Measurements from ENCODE around the gene PACSIN2. TPM values are rescaled to one million over a fixed set of nuclear protein-coding genes. Genes with fewer than 3 reads are reported as not detected.

The PACSIN2 gene
- polyA plus RNA-seq, 12 donors: 22.7 to 44.7 (median 29.0) TPM; not detected in 1

DNA sequence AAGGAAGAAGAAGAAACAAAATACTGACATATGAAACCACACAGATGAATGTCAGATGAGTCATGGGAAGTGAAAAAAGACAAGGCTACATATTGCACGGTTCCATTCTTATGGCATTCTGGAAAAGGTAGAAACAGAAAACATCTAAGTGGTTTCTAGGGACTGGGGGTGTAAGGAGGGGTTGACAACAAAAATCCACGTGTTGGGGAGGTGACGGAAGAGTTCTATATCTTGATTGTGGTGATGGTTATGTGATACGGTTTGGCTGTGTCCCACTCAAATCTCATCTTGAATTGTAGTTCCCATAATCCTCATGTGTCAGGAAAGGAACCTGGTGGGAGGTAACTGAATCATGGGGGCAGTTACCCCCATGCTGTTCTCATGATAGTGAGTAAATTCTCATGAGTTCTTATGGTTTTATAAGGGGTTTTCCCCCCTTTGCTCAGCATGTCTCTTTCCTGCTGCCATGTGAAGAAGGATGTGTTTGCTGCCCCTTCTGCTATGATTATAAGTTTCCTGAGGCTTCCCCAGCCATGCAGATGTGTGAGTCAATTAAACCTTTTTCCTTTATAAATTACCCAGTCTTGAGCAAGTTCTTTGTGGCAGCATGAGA, 151.5 kb downstream of the PACSIN2 start:
- no peak for DNase-seq

DNA sequence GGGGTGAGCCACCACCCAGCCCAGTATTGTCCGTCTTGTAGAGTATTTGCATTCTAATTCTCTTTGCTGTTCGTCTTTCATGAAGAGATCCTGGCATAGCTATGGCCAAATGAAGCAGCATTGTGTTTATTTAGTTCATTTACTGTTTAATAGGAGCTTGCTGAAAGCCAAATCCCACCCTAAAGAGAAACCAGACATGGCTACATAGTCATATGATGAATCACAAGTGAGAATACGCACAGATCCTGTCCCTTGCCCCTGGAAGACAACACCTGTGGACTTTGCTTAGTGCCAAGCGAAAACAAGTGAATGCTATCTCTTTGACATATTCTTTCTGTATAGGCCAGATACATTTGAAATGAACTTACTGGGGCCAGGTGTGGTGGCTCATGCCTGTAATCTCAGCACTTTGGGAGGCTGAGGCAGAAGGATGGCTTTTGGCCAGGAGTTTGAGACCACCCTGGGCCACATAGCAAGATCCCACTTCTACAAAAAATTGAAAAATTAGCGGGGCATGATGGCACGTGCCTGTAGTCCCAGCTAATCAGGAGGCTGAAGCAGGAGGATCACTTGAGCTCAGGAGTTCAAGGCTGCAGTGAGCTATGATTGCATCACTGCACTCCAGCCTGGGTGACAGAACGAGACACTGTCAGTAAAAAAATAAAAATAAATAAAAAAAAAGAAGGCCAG, 152.8 kb downstream of the PACSIN2 start:
- DNase-seq: no peak

GRCh38 chr22:42860968-42861367, 154.0 kb downstream of the PACSIN2 start:
- peak; percentile 11 for DNase-seq

GRCh38 chr22:42857845-42858481, 157.0 kb downstream of the PACSIN2 start:
- DNase-seq: peak; percentile 20

DNA sequence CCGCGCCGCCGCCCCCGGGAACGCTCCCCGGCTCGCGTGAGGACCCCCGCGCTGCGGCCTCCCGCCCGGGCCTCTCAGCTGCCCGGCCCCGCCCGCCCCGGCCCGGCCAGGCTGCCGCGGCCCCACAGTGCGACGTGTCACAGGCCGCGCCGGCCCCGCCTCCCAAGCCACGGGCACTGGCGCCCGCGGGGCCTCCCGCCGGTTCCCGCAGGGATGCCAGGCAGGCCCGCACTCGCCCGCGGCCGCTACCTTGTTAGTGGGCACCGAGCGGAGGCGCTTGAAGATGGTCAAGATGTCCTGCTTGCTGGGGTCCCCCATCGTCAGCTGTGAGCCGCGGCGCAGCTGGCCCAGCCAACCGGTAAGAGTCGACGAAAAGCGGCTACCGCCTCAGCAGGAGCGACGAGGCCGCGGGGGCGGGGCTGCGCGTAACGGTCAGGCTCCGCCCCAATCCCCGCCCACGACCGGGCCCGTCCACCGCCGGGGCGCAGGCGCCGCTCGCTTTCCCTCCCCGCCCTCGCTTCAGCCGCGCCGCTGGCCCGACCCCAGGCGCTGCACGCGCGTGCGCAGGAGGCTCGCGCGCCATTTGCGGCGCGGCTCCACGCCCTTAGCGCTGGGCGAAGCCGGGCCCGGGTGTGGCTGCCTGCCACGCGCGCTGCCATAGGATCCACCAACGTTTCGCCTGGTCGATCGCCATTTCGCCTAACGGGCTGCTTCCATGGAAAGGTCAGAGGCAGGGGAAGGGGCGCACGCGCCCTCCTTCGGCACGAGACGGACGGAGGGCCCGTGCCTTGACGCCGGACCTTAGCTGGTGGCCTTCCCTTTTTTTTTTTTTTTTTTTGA, 157.9 kb downstream of the PACSIN2 start, which contains the start of gene ARFGAP3:
Gene ARFGAP3 (minus strand): TSS at position 409 of the 840 bp plus-strand sequence. CDS start 91 bp downstream, at position 318.
- peak; percentile 95 for DNase-seq

GRCh38 chr22:42856179-42856864, 158.6 kb downstream of the PACSIN2 start:
- peak; percentile 52 for DNase-seq

GRCh38 chr22:42855721-42856120, 159.2 kb downstream of the PACSIN2 start:
- DNase-seq: peak; percentile 15

- no peak for DNase-seq
Observed at GRCh38 chr22:42855211-42855610, 159.7 kb downstream of the PACSIN2 start.

DNA sequence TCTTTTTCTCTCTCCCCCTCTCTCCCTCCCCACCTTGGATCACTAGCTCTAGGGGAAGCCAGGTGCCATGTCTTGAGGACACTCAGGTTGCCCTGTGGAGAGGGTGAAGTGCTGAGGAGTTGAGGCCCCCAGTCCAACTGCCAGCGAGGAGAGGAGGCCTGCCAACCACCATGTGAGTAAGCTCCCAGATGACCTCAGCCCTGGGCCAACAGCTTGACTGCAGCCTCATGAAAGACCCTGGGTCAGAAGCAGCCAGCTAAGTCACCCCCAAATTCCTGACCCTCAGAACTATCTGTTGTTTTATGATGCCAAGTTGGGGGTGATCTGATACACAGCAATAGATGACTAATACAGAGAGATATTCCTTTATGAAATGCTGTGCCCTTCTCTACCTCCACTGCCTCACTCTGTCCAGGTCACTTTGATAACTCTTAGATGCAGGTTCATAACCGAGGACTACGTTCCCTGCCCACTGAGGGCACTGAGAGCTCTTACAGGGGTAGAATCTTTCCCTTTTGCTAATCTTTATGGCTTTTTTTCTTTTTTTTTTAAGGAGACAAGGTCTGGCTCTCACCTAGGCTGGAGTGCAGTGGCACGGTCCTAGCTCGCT, 165.9 kb downstream of the PACSIN2 start:
- DNase-seq: no peak

DNA sequence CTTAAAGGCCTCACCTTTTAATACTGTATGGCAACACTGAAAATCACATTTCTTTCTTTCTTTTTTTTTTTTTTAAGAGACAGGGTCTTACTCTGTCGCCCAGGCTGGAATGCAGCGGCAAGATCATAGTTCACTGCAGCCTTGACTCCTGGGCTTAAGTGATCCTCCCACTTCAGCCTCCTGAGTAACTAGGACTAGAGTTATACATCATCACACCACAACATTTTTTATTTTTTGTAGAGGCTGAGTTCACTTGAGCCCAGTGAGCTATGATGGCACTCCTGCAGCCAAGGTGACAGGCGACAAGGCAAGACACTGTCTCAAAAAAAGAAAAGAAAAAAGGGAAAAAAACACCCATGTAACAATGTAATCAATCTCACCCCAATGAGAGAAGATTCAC, 167.8 kb downstream of the PACSIN2 start:
- no peak for DNase-seq

DNA sequence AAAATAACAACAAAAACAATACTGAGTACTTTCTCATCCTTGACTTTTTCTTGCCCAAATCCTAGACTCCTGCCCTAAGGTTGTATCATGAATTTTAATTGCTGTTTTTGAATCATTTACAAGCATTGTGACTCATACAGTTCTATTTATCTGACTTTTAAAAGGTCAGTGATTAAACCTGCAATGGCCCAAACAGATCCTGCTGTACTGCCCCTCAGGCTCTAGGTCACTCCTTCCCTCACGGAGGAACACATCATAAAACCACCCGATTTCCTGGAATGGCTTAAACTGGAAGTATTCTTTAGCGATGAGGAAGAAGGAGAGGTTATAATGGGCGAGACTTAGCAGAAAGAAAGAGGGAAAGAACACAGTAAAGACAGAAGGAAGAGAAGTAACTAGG, 170.2 kb downstream of the PACSIN2 start:
- no peak for DNase-seq

GRCh38 chr22:42842658-42843370, 172.1 kb downstream of the PACSIN2 start:
- no peak for DNase-seq

DNA sequence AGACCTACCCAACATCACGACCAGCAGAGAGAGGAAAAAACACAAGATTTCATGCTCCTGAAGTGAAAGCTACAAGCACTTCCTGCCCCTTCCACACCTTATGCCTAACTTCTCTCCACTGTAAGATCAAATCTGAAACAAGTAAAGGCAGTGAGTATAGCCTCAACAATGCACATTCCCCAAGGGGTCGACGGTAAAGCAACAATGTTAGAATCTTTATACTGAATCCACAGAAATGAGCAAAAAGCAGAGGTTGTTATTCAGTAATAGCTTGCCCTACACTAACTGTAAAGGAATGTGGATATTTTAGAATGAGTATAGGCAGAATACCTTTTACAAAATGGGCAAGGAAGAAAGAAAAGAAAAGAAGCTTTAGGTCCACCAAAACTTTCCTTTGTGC, 173.5 kb downstream of the PACSIN2 start:
- DNase-seq: no peak

DNA sequence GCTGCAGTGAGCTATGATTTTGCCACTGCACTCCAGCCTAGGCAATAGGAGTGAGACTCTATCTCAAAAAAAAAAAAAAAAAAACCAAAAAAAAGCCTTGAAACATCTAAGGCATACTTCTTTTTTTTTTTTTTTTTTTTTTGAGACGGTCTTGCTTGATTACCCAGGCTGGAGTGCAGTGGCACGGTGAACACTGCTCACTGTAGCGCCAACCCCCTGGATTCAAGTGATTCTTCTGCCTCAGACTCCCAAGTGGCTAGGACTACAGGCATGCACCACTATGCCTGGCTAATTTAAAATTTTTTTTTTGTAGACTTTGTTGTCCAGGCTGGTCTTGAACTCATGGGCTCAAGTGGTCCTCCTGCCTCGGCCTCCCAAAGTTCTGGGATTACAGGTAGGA, 177.4 kb downstream of the PACSIN2 start:
- no peak for DNase-seq

DNA sequence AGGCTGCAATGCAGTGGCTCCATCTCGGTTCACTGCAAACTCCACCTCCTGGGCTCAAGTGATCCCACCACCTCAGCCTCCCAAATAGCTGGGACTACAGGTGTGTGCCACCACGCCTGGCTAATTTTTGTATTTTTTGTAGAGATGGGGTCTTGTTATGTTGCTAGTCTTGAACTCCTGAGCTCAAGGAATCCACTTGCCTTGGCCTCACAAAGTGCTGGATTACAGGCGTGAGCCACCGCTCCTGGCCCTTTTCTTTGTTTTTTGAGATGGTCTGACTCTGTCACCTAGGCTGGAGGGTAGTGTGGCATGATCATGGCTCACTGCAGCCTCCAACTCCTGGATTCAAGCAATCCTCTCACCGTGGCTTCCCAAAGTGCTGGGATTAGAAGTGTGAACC, 178.9 kb downstream of the PACSIN2 start:
- DNase-seq: no peak

DNA sequence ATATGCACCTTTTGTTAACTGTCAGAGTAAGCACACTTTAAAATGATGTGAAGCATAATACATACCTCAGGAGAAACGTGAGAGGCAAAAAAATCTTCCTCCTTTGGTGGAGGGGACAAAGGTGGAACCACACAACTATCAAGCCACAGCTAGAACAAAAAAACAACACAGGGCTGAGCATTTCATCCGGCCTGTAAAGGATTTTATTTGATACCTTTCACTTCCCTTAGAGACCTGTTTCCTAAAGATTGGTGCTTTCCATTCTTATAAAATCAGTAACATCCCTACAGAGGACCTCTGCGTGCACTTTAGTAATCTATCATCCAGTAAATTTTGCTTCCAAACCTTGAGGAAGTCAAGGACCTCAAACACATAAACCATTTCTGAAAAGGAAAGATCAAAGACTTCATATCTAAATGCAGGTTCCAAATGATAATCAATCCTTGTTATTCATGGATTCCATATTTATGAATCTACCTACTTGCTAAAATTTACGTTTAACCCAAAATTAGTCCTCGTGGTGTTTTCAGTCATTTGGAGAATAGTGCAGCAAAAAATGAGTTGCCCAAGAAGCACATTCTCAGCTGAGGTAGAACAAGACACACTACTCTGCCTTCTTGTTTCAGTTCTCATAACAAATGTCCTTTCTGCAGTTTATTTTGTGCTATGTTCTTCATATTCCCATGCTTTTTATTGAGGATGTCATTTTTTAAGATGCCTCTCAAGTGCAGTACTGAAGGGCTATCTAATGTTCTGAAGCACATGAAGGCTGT, 180.6 kb downstream of the PACSIN2 start:
- no peak for DNase-seq

DNA sequence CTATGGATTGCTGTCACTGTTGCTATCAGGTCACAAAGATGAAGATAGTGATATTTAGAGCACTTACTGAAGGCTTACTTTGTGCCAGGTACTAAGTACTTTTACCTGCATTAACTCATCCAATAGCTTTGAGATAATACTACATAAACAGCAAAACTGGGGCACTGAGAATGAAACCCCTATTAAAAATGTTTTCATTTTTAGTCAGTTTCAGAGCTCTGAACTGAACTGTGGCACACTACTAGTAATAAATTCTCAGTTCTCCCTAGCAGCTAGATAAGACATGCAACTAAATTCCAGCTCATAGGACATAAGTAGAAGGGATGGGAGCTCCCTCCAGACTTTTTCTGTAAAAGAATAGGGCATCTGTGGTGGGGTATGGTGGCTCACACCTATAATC, 181.8 kb downstream of the PACSIN2 start:
- no peak for DNase-seq

- DNase-seq: no peak
Observed at GRCh38 chr22:42831712-42832111, 183.2 kb downstream of the PACSIN2 start.

DNA sequence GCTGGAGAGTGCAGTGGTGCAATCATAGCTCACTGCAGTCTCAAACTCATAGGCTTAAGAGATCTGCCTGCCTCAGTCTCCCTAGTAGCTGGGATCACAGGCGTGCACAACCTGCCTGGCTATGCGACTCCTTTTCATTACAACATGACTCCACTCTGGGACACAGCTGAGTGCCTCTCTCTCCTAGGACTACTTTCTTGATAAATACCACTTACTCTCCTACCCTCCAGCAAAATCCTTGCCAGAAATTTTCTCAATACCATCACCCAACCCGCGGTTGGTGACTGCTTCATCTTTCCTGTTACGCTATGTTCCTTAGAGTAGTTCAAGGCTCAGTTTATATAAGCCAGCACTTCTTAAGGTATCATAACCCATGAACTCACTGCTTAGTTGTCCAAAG, 184.8 kb downstream of the PACSIN2 start:
- DNase-seq: no peak

- no peak for DNase-seq
Observed at GRCh38 chr22:42829302-42829701, 185.6 kb downstream of the PACSIN2 start.
